AG08395 (cell line): ENCODE measurements around the gene MBTPS1.

Experiments used
- DNase-seq: peaks from one replicate; pipeline ENCODE4 v3.0.0; 2012; ENCODE audit warnings: mixed read lengths, low spot score

The MBTPS1 gene

GRCh38 chr16:84053237-84053636 is 63.5 kb downstream of the MBTPS1 start:
- DNase-seq: no peak

- DNase-seq: no peak
These were observed 64.6 kb downstream of the MBTPS1 start for GRCh38 chr16:84052071-84052622.

- DNase-seq: no peak
These were observed 66.4 kb downstream of the MBTPS1 start for GRCh38 chr16:84050316-84050715.

- no peak for DNase-seq
These were observed 67.2 kb downstream of the MBTPS1 start for GRCh38 chr16:84049403-84050060.

- no peak for DNase-seq
These were observed 67.9 kb downstream of the MBTPS1 start for GRCh38 chr16:84048871-84049270.

- DNase-seq: no peak
These were observed 68.5 kb downstream of the MBTPS1 start for GRCh38 chr16:84048270-84048669.

- no peak for DNase-seq
These were observed 69.1 kb downstream of the MBTPS1 start for GRCh38 chr16:84047626-84048025.

GRCh38 chr16:84047206-84047605 is 69.5 kb downstream of the MBTPS1 start:
- no peak for DNase-seq

GRCh38 chr16:84045818-84046470 is 70.8 kb downstream of the MBTPS1 start:
- DNase-seq: no peak

- DNase-seq: no peak
These were observed 71.5 kb downstream of the MBTPS1 start for GRCh38 chr16:84045001-84045817.

GRCh38 chr16:84044118-84044488 is 72.6 kb downstream of the MBTPS1 start:
- peak; percentile 56 for DNase-seq

GRCh38 chr16:84043486-84044117 is 73.1 kb downstream of the MBTPS1 start:
- DNase-seq: no peak

- DNase-seq: no peak
These were observed 73.8 kb downstream of the MBTPS1 start for GRCh38 chr16:84042879-84043485.

- DNase-seq: no peak
These were observed 74.3 kb downstream of the MBTPS1 start, which contains the start of gene SLC38A8 for GRCh38 chr16:84042308-84042878. SLC38A8 (minus strand) TSS chr16:84042795; CDS start chr16:84042157, 638 bp downstream.

- no peak for DNase-seq
These were observed 74.9 kb downstream of the MBTPS1 start for GRCh38 chr16:84041881-84042280.

GRCh38 chr16:84040823-84041820 is 75.6 kb downstream of the MBTPS1 start:
- peak; percentile 68 for DNase-seq

GRCh38 chr16:84040226-84040822 is 76.4 kb downstream of the MBTPS1 start:
- no peak for DNase-seq

GRCh38 chr16:84039696-84040095 is 77.0 kb downstream of the MBTPS1 start:
- no peak for DNase-seq

- no peak for DNase-seq
These were observed 78.3 kb downstream of the MBTPS1 start for GRCh38 chr16:84038469-84038868.

- no peak for DNase-seq
These were observed 79.7 kb downstream of the MBTPS1 start for GRCh38 chr16:84036982-84037425.
